ENCODE results near the gene FAM171A2.
"Not testable (repeated sequence)": the region's sequence is repeated elsewhere in the genome, so short reads cannot be mapped to it uniquely, and the experiment has no call there.

Gene FAM171A2

DNA sequence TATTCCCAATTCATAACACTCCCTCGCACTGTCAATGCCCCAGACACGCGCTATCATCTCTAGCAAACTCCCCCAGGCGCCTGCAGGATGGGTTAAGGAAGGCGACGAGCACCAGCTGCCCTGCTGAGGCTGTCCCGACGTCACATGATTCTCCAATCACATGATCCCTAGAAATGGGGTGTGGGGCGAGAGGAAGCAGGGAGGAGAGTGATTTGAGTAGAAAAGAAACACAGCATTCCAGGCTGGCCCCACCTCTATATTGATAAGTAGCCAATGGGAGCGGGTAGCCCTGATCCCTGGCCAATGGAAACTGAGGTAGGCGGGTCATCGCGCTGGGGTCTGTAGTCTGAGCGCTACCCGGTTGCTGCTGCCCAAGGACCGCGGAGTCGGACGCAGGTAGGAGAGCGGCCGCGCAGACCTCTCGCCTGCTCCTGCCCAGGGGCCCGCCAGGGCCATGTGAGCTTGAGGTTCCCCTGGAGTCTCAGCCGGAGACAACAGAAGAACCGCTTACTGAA is 18.7 kb downstream of the FAM171A2 start, which contains the start of gene GRN:
GRN (plus strand) TSS at position 364 of the 515 bp plus-strand sequence. CDS start 3,863 bp downstream, outside the sequence.
- FAIRE-seq, result peak; percentile 97

DNA sequence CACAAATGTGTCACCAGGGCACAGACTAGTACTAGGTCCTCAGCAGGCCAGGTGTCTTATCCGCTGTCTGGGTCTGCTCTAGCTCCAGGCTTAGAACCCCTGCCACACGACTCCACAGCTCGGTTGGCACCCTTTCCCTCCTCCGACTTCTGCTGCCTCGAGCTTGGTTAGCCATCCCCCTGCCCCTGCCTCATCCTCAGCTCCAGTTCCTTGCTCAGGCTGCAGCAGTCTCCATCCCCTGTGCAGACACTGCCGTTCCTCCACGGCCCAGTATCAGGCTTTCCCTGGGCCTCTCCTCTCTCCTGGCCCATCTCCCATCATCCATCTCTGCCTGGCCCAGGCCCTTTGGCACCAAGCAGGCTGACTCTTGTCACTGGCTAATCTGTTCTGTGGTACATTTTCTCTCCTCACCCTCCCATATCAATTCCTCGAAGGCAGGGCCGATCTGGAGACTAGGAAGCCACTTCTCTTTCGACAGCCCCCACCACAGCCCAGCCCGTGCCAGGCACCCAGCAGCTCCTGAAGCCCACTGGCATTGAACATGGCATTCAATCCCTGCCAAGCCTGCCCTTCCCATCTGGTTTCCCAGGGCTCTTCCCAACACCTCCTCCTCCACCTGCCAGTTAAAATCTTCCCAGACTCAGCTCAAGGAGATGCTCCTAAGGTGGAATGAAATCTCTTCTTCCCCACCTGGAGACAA is 20.0 kb downstream of the FAM171A2 start:
- no peak for FAIRE-seq

DNA sequence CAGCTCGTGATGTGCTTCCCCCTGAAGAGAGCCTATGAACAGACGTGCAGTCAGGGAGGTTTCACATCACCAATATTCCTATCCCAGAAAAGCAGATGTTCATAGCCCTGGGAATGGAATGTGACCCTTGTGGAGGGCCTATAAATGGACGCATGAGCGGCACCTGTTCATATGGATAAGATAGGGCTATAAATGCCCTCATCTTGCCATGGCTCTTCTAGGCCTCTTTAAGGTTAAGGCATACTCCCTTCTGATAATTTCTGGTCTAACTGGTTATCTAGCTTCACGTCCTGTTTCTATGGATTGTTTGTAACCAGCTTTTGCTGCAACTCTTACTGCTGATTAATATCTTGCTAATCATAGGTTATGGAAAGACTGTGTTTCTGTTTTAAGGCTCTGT is 23.1 kb downstream of the FAM171A2 start:
- not testable (repeated sequence) for FAIRE-seq

DNA sequence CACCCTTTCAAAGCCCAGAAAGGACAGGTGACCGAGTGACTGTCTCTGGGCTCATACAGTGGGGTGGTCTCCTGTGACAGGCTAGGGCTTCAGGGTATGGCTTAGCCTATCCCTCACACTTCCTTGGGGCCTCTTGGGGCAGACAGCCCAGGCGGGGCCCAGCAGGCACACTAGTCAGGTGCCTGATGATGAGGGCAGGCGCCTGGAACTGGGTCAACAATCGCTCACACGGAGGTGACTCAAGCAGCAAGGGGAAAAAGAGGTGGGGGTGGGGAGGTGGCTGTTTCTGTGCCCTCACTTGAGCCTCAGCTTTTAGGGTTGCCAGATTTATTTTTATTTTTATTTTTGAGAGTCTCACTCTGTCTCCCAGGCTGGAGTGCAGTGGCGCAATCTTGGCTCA is 25.0 kb downstream of the FAM171A2 start:
- no peak for FAIRE-seq

DNA sequence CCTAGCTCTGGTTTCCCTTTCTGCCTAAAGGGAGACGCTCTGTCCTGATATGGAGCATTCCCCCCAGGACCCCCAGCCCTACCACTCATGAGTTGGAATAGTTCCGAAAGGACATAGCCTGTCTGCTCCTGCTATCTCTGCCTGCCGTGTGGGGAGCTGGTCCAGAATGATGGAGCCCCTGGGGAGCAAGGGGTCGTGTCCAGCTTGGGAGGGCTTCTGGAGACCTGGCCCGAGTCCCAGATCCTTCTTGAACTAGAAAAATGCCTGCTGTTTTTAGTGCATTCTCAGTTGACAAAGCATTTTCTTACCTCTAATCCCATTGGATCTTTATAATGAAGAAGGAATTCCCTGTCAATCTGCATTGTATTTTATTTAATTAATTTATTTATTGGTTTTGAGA is 27.7 kb downstream of the FAM171A2 start:
- FAIRE-seq, result no peak

DNA sequence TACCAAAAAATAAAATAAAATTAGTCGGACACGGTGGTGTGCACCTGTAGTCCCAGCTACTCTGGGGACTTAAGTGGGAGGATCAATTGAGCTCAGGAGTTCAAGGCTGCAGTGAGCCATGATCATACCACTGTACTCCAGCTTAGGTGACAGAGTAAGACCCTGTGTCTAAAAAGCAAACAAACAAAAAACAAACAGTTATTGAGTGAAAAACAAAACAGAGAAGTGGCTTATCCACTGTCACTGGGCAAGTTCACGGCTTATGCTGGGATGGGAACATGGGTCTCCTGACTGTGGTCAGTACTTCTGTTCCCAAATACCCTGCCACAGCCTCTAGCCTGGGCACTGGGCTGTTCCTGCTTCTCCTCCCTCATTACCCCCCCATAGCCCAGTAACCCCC is 28.1 kb downstream of the FAM171A2 start:
- FAIRE-seq, result no peak

DNA sequence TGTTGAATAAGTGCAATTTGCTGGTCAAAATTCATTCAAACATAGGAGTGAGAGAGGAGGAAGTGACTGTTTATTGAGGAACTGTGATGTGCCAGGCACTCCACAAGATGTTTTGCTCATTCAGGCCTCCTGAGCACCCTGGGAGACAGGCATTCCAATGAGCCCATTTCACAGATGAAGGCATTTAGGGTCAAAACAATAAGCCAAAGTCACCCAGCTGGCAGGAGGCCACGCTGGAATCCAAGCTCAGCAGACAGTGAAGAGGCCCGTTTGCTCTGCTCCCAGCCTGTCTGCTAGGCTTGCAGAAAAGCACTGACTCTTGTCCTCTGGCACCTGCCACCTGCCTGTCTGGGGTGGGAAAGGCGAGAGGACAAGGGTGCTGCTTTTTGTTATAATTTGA is 28.9 kb downstream of the FAM171A2 start:
- no peak for FAIRE-seq

DNA sequence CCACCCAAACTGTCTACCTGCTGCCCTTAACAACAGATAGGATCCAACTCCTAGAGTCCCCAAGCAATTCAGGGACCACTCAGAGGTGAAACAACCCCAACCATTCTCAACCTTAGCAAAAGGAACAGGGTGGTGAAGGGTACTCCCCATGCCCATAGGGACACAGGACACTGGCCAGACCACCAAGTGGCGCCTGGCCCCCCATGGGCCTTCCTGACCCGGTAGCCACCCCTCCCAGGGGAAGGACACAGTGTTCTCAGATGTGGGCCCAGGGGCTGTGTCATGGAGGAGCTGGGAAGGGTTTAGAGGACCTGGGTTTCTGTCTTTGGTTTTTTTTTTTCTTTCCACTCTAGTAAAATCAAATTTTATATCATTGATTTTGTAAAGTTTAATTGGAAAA is 29.3 kb downstream of the FAM171A2 start:
- no peak for FAIRE-seq

DNA sequence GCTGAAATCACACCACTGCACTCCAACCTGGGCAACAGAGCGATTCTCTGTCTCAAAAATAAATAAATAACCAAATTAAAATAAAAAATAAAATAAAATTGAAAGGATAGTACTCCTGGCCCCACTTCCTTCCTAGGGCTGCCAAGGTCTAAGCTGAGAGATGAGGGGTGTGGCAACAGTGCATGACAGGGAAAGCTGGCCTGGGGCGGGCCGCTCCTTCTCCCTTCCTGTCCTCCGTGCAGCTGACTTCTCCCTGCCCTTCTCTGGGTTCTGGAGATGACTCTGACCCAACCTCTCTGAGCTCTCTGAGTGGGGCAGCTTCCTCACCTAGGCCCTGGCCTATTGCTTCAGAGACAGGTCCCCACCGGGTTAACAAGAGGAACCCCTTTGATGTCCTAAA is 30.3 kb downstream of the FAM171A2 start:
- no peak for FAIRE-seq

DNA sequence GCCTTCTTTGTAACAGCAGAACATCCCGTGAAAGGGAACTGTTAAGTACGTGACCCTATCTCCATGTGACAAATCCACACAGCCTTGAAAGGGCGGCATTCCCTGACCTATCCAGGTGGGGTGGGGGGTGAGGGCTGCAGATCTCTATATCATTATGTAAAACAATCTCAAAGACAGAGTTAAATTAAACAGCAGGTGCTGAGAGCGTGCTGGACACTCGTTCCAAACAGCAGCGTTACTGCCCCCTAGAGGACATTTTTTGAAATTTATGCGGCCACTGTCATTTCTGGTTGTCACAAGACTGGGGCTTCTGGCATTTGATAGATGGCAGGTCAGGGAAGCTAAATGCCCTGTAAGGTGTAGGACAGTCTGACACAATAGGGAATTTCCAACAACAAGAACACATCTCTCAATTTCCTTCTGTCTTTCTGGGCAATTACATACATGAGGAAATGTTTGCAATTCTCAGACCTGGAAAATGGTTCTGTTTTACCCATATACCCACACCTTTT is 32.3 kb downstream of the FAM171A2 start:
- FAIRE-seq, result no peak

DNA sequence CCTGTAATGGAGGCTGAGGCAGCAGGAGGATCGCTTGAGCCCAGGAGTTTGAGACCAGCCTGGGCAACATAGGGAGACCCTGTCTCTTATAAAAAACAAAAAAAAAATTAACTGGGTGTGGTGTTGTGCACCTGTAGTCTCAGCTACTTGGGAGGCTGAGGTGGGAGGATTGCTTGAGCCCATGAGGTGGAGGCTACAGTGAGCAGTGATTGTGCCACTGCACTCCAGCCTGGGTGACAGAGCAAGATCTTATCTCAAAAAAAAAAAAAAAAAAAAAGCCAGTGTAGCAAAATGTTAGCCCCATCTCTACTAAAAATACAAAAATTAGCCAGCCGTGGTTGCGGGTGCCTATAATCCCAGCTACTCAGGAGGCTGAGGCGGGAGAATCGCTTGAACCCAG is 33.4 kb downstream of the FAM171A2 start:
- FAIRE-seq, result not testable (repeated sequence)

DNA sequence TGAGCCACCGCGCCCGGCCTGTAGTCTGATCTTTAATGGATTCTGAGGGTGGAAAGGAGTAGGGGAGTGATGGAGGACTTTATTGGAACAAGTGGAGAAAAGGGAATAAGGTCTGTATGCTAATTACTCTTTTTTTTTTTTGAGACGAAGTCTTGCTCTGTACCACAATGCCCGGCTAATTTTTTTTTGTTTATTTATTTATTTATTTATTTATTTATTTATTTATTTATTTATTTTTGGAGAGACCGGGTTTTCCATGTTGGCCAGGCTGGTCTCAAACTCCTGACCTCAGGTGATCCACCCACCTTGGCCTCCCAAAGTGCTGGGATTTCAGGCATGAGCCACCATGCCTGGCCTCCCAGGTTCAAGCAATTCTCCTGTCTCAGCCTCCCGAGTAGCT is 34.1 kb downstream of the FAM171A2 start:
- not testable (repeated sequence) for FAIRE-seq

DNA sequence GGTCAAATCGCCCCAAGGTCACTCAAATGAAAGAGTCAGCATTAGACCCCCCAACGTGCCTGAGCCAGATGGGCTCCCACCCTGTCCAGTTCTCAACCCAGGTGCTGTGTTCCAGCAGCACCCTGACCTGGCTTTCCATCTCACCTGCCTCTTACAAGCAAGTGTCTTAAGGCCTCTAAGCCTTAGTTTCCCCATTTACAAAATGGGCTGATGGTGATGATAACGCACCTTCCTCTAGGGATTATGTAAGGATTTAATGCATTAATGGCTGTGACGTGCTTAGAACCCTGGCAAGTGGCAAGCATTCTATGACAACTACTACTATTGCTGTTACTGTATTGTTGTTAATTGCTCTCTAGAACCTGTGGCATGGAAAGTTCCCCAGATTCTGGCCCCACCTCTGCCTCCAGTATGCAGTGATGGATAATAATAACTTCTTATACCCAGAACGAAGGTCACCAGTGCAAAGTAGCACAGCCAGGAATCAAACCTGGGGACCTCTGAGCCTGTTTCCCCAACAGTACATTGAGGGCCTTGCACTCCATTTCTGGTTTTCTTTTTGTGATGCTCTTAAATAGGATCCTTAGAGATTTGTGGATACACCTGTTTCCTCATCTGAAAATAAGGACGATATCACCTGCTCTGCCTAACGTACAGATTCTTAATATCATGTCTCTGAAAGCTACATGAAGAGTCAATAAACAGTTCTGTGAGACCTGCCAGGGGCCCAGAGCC is 35.8 kb downstream of the FAM171A2 start:
- no peak for FAIRE-seq

DNA sequence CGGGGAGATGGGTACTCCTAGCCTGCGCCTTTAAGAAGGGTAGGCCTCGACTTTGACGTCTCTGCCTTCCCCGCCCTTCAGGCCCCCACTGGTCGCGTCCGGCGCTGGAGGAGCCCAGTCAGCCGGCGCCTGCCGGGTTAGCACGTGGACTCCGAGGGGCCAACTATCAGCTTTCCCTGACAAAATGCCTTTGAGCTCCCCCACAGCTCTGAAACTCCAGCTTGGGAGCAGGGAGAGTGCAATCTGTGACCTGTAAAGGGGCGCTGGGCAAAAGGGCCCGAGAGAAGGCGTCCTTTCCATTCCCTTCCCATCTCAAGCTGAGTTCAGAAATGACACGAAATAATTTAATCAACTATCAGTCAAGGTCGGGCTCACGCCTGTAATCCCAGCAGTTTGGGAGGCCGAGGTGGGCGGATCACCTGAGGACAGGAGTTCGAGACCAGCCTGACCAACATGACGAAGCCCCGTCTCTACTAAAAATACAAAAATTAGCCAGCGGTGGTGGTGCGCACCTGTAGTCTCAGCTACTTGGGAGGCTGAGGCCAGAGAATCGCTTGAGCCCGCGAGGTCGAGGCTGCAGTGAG is 36.7 kb downstream of the FAM171A2 start:
- no peak for FAIRE-seq

DNA sequence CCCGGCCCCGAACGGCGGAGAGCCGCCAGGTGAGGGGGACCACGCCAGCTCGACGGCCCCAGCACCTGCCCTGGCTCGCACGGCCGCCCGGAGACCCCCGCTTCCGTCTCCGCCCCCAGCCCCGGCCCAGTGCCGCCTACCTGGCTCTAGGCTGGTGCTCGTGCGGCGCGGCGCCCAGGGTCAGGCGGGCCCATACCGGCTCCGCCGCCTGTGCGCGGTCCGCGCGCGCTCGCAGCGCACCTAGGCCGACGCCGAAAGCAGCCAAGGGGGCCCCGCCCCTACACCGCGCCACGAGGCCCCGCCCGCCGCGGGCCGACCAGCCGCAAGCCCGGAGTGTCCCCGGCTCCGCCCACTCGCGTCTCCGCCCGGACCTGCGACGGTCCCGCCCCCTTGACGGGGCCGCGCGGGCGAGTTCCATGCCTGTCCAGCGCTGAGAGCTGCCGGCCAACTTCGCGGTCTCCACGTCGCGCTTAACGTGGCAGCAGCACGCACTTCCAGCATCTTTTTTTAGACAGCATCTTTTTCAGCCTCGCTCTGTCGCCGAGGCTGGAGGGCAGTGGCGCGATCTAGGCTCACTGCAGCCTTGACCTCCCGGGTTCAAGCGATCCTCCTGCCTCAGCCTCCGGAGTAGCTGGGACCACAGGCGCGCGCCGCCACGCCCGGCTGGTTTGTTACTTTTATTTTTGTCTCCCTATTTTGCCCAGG is 38.9 kb downstream of the FAM171A2 start, which contains the start of gene SLC25A39:
SLC25A39 (minus strand) TSS at position 253 of the 705 bp plus-strand sequence. CDS start 1,261 bp downstream, outside the sequence.
- FAIRE-seq, result no peak

DNA sequence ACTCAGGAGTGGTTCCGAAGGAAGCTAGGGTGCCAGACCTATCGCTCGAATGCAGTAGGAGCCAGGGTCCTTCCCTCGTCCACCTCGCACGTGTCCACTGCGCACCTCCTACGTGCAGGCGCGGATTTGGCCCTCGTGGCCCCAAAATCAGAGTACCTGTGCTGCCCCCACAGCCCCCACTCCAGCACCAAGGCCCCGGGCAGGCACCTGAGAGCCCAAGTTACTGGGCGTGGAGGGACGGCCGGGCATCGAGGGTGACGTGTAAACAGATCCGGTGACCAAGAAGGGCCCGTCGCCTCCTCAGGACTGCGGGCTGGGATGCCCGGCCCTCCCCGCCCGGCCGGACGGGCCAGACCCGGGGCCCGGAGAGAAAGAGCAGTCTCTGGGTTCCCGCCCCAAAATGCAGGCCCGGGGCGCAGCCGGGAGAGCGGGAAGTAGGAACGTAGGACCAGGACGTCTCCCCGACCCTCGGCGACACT is 39.5 kb downstream of the FAM171A2 start:
- no peak for FAIRE-seq

DNA sequence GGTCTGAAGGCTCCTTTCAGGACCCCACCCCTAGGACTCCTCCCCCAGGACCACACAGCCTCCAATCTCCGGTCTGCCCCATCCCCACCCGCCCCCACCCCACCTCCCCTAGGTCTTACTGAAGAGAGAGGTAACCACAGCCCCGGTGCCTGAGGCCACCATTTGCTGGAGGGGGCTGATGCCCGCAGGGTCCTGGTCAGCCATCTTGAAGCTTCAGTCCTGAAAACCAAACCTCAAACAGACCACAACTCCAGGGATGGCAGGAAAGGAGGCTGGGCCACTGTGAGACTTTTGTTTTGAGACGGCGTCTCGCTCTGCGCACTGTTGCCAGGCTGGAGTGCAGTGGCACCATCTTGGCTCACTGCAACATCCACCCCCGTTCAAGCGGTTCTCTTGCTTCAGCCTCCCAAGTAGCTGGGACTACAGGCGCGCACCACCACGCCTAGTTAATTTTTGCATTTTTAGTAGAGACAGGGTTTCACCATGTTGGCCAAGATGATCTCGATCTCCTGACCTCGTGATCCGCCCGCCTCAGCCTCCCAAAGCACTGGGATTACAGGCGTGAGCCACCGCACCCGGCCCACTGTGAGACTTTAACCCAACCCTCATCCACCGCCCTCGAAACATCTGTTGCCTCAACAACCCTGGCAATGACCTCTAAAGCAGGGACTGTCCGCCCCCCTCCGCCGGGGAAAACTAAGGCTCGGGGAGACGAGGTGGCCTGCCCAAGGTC is 40.1 kb downstream of the FAM171A2 start:
- FAIRE-seq, result no peak

DNA sequence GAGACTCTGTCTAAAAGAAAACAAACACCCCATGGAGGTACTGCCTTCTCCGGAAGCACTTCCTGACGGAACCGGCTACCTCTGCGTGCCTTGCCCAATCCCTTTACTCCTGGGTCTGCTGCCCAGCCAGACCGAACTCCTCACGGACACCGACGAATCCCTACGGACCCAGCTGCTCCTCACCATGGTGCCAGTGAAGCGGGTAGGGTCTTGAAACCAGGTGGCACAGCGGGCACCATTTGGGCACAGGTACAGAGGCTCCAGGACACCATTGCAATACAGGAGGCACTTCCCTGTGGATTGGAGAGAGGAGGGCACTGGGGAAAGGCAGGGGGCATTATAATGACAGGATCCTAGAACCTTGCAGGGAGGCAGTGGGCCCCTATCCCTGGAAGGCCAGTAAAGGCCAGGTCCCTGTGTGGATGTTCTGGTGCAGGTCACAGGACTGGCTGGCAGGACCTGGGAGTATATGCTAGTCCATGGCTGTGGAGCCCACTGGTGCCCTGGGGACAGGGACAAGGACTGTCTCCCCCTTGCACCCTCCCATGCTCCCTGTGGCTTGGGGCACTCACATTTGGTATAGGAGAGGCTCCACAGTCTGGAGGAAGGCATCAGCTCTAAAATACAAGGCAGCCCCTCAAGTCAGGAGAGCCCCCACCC is 41.3 kb downstream of the FAM171A2 start:
- no peak for FAIRE-seq

DNA sequence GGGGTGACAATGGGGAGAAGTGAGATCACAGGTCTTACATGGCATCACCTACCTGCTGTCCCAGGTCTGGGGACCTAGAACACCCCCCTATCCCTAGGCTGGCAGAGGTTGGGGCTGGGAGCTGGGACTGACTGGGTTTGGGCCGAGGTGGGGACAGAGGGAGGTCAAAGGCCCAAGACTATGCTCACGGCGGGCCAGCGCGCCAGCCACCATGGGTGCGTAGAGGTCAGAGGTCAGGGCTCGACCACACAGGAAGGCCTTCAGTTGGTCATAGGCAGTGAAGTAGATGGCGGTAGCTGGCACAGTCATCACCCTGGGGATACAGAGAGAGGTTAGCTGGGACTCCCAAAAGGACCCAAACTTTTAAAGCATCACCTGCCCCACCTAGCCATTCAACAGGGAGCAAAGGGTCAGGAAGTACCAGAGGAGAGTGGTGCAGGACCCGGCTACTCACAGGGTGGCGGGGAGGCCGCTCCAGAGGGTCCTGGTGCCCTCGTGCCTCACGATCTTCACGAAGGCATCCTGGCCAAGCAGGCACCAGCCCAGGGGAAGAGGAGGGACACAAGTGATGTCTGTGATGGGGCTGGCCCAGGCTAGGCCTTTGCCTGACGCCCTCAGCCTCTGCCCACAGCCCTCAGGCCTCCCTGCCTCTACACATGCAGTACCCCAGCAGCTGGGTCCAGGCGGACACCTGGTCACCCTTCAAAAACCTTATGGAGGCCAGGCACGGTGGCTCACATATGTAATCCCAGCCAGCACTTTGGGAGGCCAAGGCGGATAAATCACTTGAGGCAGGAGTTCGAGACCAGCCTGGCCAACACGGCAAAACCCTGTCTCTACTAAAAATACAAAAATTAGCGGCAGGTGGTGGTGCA is 42.2 kb downstream of the FAM171A2 start:
- no peak for FAIRE-seq

DNA sequence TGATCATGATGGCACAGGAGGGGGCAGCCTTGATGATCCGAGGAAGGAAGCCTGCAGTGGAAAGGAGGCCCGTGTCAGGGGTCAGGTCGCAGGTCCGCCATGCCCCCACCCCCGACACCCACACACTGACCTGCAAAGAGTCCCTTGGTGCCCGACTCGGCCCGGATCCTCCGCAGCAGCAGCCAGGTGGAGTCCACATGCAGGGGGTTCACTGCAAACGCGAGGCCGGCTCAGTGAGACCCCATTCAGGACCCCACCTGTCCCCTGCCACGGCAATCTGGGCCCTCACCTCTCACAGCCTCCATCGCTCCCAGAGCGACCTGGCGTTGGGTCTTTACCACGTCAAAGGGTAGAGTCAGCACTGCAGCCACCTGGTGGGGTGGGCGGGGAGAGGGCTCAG is 43.6 kb downstream of the FAM171A2 start:
- FAIRE-seq, result no peak

Measured in endometrium (tissue), 2 donors.